Measurements from ENCODE around the gene FGGY.
A peak's percentile ranks its signal among the peaks of the same experiment; 100 is the strongest.

FGGY gene

GRCh38 chr1:59657873-59658465 is 361.1 kb downstream of the FGGY start:
- DNase-seq = no peak

GRCh38 chr1:59664166-59664565 is 367.3 kb downstream of the FGGY start:
- no peak for DNase-seq

- peak in 3 of 4 experiments; percentile 20 to 30 (median 22) for DNase-seq
Observed at GRCh38 chr1:59666106-59666505, 369.2 kb downstream of the FGGY start.

GRCh38 chr1:59667020-59667419 is 370.1 kb downstream of the FGGY start:
- DNase-seq = no peak

GRCh38 chr1:59669752-59670312 is 372.9 kb downstream of the FGGY start:
- DNase-seq = peak; percentile 28 to 54 (median 50)

- DNase-seq = no peak
Observed at GRCh38 chr1:59670662-59671061, 373.8 kb downstream of the FGGY start.

- DNase-seq = peak in 2 of 4 experiments; percentile 8 to 31
Observed at GRCh38 chr1:59671066-59671952, 374.4 kb downstream of the FGGY start.

GRCh38 chr1:59671953-59672305 is 375.0 kb downstream of the FGGY start:
- DNase-seq = no peak

GRCh38 chr1:59672851-59673572 is 376.1 kb downstream of the FGGY start:
- peak in 3 of 4 experiments; percentile 48 to 70 (median 59) for DNase-seq

- no peak for DNase-seq
Observed at GRCh38 chr1:59673573-59674450, 376.9 kb downstream of the FGGY start.

GRCh38 chr1:59674595-59674994 is 377.7 kb downstream of the FGGY start:
- peak; percentile 71 to 96 (median 85) for DNase-seq

GRCh38 chr1:59675936-59676335 is 379.0 kb downstream of the FGGY start:
- no peak for DNase-seq

GRCh38 chr1:59678040-59678439 is 381.1 kb downstream of the FGGY start:
- no peak for DNase-seq

GRCh38 chr1:59678493-59679228 is 381.8 kb downstream of the FGGY start:
- DNase-seq = peak; percentile 64 to 88 (median 68)

GRCh38 chr1:59680044-59680443 is 383.1 kb downstream of the FGGY start:
- no peak for DNase-seq

GRCh38 chr1:59682396-59683080 is 385.6 kb downstream of the FGGY start:
- peak; percentile 43 to 77 (median 58) for DNase-seq

GRCh38 chr1:59683197-59683596 is 386.3 kb downstream of the FGGY start:
- no peak for DNase-seq

GRCh38 chr1:59684698-59685097 is 387.8 kb downstream of the FGGY start:
- no peak for DNase-seq

GRCh38 chr1:59685101-59685500 is 388.2 kb downstream of the FGGY start:
- DNase-seq = no peak

- DNase-seq = no peak
Observed at GRCh38 chr1:59685666-59686065, 388.8 kb downstream of the FGGY start.

GRCh38 chr1:59686170-59686569 is 389.3 kb downstream of the FGGY start:
- no peak for DNase-seq

Measured in suppressor macrophage (primary cell).